ENCODE measurements around the gene DNMT3A.

DNA sequence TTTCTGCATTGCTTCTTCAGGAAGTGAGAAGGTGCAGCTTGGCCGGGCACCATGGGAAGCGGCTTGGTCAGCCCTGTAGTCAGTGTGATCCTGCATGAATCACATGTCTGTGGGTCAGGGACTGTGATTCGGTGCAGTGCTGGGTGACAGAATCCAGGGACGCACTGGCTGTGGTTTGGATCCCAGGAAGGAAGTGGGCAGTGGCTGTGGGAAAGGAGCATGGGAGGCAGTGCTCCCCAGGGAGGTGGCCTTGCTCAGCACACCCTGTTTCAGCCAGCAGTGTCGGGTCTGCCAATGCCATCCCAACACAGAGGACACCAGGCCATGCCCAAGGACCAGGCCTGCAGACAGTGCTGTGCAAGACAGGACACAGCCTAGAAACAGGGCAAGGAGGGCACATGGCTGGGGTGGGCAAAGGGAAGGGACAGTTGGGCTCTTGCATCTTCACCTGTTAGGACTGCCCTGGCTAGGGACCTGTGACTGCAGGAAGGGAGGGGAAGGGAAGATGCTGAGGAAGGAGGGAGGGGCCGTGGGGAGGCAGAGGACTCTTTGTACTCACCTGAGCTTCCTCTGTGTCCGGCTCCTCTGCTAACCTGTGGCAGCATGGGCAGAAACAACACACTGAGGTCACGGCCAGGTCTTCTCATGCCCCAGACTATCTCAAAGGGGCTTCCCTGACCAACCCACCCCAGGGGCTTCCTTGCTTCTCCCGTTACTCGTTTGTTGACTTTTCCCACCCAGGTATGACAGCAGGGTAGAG, 37.2 kb upstream of the DNMT3A start:
- TF ChIP-seq, protein P1, sequence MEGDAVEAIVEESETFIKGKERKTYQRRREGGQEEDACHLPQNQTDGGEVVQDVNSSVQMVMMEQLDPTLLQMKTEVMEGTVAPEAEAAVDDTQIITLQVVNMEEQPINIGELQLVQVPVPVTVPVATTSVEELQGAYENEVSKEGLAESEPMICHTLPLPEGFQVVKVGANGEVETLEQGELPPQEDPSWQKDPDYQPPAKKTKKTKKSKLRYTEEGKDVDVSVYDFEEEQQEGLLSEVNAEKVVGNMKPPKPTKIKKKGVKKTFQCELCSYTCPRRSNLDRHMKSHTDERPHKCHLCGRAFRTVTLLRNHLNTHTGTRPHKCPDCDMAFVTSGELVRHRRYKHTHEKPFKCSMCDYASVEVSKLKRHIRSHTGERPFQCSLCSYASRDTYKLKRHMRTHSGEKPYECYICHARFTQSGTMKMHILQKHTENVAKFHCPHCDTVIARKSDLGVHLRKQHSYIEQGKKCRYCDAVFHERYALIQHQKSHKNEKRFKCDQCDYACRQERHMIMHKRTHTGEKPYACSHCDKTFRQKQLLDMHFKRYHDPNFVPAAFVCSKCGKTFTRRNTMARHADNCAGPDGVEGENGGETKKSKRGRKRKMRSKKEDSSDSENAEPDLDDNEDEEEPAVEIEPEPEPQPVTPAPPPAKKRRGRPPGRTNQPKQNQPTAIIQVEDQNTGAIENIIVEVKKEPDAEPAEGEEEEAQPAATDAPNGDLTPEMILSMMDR (IDR thresholded peaks at IDR 0.05; ENCODE audit: insufficient read depth, low read depth, low read length), result no peak
- no peak for TF ChIP-seq EZH2 (IDR thresholded peaks at IDR 0.05; ENCODE audit: insufficient read depth, low read length)
